Iris pigment epithelial cell (primary cell): ENCODE results near the gene LRRC74B.
"Not testable (repeated sequence)": the region's sequence is repeated elsewhere in the genome, so short reads cannot be mapped to it uniquely, and the experiment has no call there.

Experiments
- DNase-seq: peaks from one replicate; pipeline ENCODE4 v3.0.0-alpha.2; 2011; ENCODE audit warnings: low read depth

Gene LRRC74B

GRCh38 chr22:21077884-21078508 lies 32.2 kb downstream of the LRRC74B start:
- DNase-seq, result no peak

- no peak for DNase-seq
Measured at GRCh38 chr22:21078916-21079315, 33.2 kb downstream of the LRRC74B start.

GRCh38 chr22:21079493-21079892 lies 33.7 kb downstream of the LRRC74B start:
- no peak for DNase-seq

GRCh38 chr22:21080435-21081137 lies 34.8 kb downstream of the LRRC74B start:
- no peak for DNase-seq

GRCh38 chr22:21082248-21082647 lies 36.5 kb downstream of the LRRC74B start:
- DNase-seq, result peak; percentile 49

- no peak for DNase-seq
Measured at GRCh38 chr22:21087119-21087518, 41.4 kb downstream of the LRRC74B start.

GRCh38 chr22:21087926-21088325 lies 42.2 kb downstream of the LRRC74B start:
- not testable (repeated sequence) for DNase-seq

- not testable (repeated sequence) for DNase-seq
Measured at GRCh38 chr22:21091220-21091619, 45.5 kb downstream of the LRRC74B start.

GRCh38 chr22:21092797-21093554 lies 47.2 kb downstream of the LRRC74B start:
- DNase-seq, result no peak

GRCh38 chr22:21093555-21094137 lies 47.9 kb downstream of the LRRC74B start:
- DNase-seq, result not testable (repeated sequence)

- DNase-seq, result no peak
Measured at GRCh38 chr22:21094911-21095772, 49.4 kb downstream of the LRRC74B start.

- no peak for DNase-seq
Measured at GRCh38 chr22:21095773-21096107, 50.0 kb downstream of the LRRC74B start.

- not testable (repeated sequence) for DNase-seq
Measured at GRCh38 chr22:21096878-21097277, 51.1 kb downstream of the LRRC74B start.

- DNase-seq, result no peak
Measured at GRCh38 chr22:21098099-21098671, 52.4 kb downstream of the LRRC74B start.

GRCh38 chr22:21099578-21099977 lies 53.8 kb downstream of the LRRC74B start:
- no peak for DNase-seq

GRCh38 chr22:21100149-21101032 lies 54.6 kb downstream of the LRRC74B start:
- no peak for DNase-seq

- no peak for DNase-seq
Measured at GRCh38 chr22:21101877-21102638, 56.3 kb downstream of the LRRC74B start.

- DNase-seq, result peak; percentile 62
Measured at GRCh38 chr22:21102659-21103267, 57.0 kb downstream of the LRRC74B start.

GRCh38 chr22:21103633-21104032 lies 57.9 kb downstream of the LRRC74B start:
- no peak for DNase-seq
